ENCODE data around the gene PTGFR.

DNA sequence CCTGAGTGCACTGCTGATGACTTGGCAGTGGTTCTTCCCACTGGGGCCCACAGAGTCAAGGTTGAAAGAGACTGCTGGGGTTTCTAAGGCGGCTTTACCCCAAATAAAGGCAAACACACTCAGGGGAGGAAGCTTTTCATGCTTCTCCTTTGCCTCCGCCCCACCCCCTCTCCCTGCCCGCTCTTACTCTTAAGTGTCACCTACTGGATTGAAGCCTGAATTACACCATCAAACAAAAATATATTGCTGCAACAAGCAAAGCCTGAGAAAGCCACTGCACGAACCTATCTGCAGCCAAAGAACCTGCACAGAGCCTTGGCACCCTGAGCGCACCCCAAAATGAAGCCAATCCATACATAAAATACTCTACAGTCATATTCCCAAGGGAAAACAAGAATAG is 63.1 kb downstream of the PTGFR start:
- TF ChIP-seq, protein P1, sequence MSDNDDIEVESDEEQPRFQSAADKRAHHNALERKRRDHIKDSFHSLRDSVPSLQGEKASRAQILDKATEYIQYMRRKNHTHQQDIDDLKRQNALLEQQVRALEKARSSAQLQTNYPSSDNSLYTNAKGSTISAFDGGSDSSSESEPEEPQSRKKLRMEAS (IDR thresholded peaks at IDR 0.05), result no peak
- peak; percentile 53 for TF ChIP-seq RAD21 (IDR thresholded peaks at IDR 0.05; ENCODE audit: low read depth)
- TF ChIP-seq ZBTB7A (IDR thresholded peaks at IDR 0.05; ENCODE audit: low read depth), result no peak
- TF ChIP-seq CEBPB (IDR thresholded peaks at IDR 0.05), result no peak
- TF ChIP-seq, protein P2, sequence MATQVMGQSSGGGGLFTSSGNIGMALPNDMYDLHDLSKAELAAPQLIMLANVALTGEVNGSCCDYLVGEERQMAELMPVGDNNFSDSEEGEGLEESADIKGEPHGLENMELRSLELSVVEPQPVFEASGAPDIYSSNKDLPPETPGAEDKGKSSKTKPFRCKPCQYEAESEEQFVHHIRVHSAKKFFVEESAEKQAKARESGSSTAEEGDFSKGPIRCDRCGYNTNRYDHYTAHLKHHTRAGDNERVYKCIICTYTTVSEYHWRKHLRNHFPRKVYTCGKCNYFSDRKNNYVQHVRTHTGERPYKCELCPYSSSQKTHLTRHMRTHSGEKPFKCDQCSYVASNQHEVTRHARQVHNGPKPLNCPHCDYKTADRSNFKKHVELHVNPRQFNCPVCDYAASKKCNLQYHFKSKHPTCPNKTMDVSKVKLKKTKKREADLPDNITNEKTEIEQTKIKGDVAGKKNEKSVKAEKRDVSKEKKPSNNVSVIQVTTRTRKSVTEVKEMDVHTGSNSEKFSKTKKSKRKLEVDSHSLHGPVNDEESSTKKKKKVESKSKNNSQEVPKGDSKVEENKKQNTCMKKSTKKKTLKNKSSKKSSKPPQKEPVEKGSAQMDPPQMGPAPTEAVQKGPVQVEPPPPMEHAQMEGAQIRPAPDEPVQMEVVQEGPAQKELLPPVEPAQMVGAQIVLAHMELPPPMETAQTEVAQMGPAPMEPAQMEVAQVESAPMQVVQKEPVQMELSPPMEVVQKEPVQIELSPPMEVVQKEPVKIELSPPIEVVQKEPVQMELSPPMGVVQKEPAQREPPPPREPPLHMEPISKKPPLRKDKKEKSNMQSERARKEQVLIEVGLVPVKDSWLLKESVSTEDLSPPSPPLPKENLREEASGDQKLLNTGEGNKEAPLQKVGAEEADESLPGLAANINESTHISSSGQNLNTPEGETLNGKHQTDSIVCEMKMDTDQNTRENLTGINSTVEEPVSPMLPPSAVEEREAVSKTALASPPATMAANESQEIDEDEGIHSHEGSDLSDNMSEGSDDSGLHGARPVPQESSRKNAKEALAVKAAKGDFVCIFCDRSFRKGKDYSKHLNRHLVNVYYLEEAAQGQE (IDR thresholded peaks at IDR 0.05; ENCODE audit: low read depth), result no peak
- no peak for TF ChIP-seq YY1 (IDR thresholded peaks at IDR 0.05; ENCODE audit: low read depth)
- no peak for TF ChIP-seq TAF1 (IDR thresholded peaks at IDR 0.05; ENCODE audit: low read depth)
- no peak for TF ChIP-seq EP300 (IDR thresholded peaks at IDR 0.05; ENCODE audit: borderline replicate concordance)
- TF ChIP-seq CREB1 (IDR thresholded peaks at IDR 0.05; ENCODE audit: low read depth), result no peak
- TF ChIP-seq TCF12 (IDR thresholded peaks at IDR 0.05; ENCODE audit: low read depth), result no peak
- TF ChIP-seq TEAD4 (IDR thresholded peaks at IDR 0.05), result no peak
- TF ChIP-seq, protein P3, sequence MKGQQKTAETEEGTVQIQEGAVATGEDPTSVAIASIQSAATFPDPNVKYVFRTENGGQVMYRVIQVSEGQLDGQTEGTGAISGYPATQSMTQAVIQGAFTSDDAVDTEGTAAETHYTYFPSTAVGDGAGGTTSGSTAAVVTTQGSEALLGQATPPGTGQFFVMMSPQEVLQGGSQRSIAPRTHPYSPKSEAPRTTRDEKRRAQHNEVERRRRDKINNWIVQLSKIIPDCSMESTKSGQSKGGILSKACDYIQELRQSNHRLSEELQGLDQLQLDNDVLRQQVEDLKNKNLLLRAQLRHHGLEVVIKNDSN (IDR thresholded peaks at IDR 0.05), result no peak
- no peak for TF ChIP-seq NFIC (IDR thresholded peaks at IDR 0.05)

Measured in Ishikawa (cell line).